ENCODE data around the gene PICK1.

PICK1 gene

DNA sequence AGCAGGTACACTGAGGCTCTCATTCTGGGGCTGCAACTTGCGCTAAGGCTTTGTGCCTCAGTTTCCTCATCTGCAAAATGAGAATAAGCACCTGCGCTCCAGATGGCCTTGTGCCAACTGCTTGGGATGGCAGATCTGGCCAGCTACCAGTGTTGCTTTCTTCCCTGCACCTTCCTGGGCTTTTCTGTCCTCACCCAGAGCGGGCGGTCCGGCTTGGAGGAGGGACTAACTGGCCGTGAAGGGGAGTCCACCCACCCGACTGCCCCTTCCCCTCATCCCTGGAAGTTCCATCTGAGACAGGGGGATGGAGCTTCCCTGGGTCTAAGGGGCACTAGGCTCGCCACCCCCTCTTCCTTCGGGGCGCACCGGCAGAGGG lies 23.3 kb downstream of the PICK1 start:
- DNase-seq (ENCODE audit: insufficient read length), result no peak
- TF ChIP-seq POLR2A (IDR thresholded peaks at IDR 0.05; ENCODE audit: low read depth, low read length), result no peak
- no peak for TF ChIP-seq TAF1 (IDR thresholded peaks at IDR 0.05; ENCODE audit: borderline replicate concordance, low read depth, low read length)
- TF ChIP-seq POLR2AphosphoS5 (IDR thresholded peaks at IDR 0.05; ENCODE audit: low read depth, low read length), result no peak
- no peak for FAIRE-seq

DNA sequence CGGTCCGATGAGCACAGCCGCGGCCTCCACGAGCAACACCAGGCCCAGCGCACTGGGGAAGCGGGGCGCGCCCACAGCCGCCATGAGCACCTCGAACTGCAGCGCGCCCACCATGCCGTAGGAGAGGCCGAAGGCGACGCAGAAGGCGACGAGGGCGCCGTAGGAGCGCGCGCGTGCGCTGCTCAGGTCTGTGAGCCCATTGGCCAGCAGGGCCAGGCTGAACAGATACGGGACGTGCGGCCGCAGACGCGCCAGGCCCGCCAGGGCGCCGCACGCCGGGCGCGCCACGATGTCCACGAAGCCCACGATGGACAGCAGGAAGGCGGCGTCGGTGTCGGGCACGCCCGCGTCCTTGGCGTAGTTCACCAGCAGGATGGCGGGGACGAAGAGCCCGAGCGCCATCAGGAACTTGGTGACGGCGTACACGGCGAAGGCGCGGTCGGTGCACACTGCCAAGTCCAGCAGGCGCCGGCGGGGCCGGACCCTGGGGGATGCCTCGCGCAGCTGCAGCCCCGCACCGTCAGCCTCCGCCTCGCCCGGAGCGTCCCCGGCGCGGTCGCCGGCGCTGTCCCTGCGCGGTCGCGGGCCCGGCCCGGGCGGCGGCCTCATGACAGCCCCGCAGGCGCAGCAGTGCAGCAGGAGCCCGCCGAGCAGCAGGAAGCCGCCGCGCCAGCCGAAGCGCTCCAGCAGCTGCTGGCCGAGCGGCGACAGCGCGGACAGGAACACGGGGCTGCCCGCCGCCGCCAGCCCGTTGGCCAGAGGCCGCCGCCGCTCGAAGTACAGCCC lies 23.8 kb downstream of the PICK1 start:
- no peak for FAIRE-seq
- no peak for TF ChIP-seq POLR2AphosphoS5 (IDR thresholded peaks at IDR 0.05; ENCODE audit: low read depth, low read length)
- TF ChIP-seq TAF1 (IDR thresholded peaks at IDR 0.05; ENCODE audit: borderline replicate concordance, low read depth, low read length), result no peak
- TF ChIP-seq POLR2A (IDR thresholded peaks at IDR 0.05; ENCODE audit: low read depth, low read length), result no peak
- no peak for DNase-seq (ENCODE audit: insufficient read length)

DNA sequence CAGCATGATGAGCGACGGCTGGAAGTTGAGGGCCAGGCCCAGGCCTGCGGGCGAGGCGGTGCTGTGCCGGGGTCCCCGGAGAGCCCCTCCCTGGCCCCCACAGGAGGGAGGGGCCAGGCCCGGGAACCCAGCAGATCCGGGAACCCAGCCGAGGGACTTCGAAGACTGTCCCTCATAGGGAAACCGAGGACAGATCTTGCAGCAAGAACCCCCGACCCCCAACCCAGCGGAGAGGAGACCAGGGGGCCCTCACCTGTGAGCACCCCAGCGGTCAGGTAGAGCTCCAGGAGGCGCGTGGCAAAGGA lies 24.4 kb downstream of the PICK1 start:
- no peak for TF ChIP-seq TAF1 (IDR thresholded peaks at IDR 0.05; ENCODE audit: borderline replicate concordance, low read depth, low read length)
- no peak for TF ChIP-seq POLR2AphosphoS5 (IDR thresholded peaks at IDR 0.05; ENCODE audit: low read depth, low read length)
- TF ChIP-seq POLR2A (IDR thresholded peaks at IDR 0.05; ENCODE audit: low read depth, low read length), result no peak
- DNase-seq (ENCODE audit: insufficient read length) (no peak), FAIRE-seq (no peak)

DNA sequence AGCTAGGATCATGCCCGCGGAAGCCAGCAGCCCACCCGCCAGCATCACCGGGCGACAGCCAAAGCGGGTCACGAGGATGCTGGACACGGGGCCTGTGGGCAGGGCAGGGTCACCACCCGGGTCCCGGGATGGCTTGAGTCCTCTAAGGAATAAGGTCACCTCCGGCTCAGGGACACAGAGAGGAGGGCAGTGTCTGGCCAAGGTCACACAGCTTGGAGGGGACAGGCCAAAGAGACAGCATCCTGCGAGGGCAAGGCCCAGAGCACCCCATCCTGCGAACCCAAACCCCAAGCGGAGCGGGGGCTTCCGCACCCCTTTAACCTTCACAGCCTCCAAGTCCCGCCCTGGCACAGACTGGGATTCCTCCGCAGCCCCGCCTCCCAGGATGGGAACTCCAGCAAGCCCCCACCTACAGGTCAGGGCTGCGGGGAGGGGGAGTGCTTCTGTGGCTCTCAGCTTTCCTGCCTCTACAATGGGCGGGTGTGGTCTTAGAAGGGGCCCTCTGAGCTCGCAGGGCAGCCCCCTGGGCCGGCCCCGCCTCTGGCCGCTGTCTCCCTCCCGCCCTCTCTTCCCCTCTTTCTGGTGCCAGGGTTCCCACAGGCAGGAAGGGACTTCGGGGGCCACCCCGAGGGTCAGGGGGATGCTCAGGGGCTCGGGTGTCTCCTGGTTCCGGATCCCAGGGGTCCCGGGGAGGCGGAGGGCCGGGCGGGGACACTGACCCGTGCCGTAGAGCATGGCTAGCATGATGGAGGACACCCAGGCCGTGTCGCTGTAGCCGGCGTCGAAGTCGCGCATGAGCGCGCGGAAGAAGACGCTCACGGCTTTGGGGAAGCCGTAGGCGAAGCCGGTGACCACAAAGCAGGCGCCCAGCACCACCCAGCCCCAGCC lies 25.0 kb downstream of the PICK1 start:
- FAIRE-seq (peak; percentile 21), DNase-seq (ENCODE audit: insufficient read length) (no peak)
- TF ChIP-seq POLR2A (IDR thresholded peaks at IDR 0.05; ENCODE audit: low read depth, low read length) (no peak), POLR2AphosphoS5 (IDR thresholded peaks at IDR 0.05; ENCODE audit: low read depth, low read length) (no peak), TAF1 (IDR thresholded peaks at IDR 0.05; ENCODE audit: borderline replicate concordance, low read depth, low read length) (no peak)

DNA sequence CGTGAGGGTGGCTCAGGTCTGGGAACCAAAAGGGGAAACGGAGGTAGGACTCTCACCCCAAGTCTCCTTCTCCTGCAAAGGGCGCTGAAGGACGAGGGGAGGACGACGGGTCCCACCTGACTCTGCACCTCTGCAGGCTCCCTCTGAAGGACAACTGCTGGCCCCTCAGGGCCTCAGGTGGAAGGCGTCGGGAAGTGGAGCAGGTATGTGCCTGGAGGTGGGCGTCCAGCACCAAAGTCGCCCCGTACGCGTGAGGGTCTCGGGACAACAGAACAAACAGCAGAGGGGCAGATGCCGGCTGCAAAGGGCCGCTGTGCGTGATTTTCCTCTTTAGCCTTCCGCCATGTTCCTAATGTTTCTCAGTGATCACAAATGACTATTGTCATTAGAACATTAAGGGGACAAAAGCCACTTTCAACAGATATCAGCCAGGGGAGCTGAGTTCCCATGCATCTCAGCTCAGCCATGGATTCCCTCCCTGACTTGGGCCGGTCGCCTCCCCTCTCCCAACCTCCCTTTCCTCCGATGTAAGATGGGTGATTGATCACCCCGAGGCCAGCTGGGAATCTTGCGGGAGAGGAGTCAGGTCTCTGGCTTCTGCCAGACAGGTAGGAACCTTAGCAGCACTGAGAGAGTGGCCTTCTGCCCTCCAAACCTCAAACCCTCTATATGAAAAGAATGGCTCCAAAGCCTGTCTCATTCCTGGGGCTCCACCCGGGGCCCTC lies 25.9 kb downstream of the PICK1 start:
- DNase-seq (ENCODE audit: insufficient read length) (no peak), FAIRE-seq (no peak)
- TF ChIP-seq POLR2AphosphoS5 (IDR thresholded peaks at IDR 0.05; ENCODE audit: low read depth, low read length) (no peak), TAF1 (IDR thresholded peaks at IDR 0.05; ENCODE audit: borderline replicate concordance, low read depth, low read length) (no peak), POLR2A (IDR thresholded peaks at IDR 0.05; ENCODE audit: low read depth, low read length) (no peak)

DNA sequence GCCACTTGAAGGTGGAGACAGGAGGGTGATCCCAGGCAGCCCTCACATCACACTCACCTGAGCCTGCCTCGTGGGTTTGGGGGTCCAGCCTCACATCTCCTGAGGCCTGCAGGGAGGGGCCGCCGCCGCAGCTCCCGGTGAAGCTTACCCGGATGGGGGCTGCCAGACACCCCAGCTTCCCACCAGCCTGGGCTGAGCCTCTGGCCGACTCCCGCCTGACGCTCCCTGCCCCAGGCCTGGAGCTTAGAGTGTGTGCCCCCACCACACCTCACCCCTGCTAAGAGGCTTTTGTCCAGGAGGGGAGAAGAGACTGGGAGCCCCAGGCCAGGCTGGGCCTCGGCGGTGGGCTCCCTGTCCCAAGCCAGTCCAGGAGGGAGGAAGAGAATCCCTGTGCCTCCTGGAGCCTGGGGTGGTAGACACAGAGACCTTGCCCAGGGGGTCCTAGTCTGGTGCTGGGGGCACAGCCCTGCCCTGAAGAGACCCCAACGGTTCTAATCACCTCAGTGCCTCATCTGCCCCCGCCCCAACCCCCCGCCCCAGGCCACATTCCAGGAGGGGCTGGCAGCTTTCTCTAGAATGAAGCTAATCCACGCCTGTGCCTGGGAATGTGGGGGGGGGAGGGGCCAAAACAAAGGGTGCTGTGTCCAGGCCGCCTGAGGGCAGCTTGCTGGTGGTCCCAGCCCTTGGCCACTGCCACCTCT lies 26.9 kb downstream of the PICK1 start, which contains the start of gene SLC16A8:
Gene SLC16A8, minus strand, starts transcription at position 254 of the 701 bp plus-strand sequence. CDS start 1,311 bp downstream, outside the sequence.
- DNase-seq (ENCODE audit: insufficient read length), result no peak
- TF ChIP-seq POLR2A (IDR thresholded peaks at IDR 0.05; ENCODE audit: low read depth, low read length) (no peak), TAF1 (IDR thresholded peaks at IDR 0.05; ENCODE audit: borderline replicate concordance, low read depth, low read length) (no peak), POLR2AphosphoS5 (IDR thresholded peaks at IDR 0.05; ENCODE audit: low read depth, low read length) (no peak)
- no peak for FAIRE-seq

DNA sequence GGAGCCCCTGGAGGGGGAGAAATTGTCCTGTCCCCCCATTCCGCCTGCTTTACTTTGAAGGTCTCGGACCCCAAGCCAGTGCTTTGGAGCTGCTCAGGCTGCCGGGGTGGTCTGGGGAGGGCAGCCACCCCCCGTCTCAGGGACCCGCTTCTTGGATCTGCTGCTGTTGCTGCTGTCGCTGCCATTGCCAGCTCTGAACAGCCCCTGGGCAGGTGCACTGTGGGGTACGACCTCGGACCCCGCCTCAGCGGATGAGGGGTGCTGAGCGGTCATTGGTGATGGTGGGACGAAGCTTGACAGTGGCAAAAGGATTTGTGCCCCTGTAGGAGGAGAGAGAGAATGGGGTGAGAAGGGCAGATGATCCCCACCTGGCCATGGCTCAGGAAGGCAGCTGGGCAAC lies 27.9 kb downstream of the PICK1 start:
- no peak for DNase-seq (ENCODE audit: insufficient read length)
- FAIRE-seq, result no peak
- no peak for TF ChIP-seq POLR2A (IDR thresholded peaks at IDR 0.05; ENCODE audit: low read depth, low read length)
- no peak for TF ChIP-seq TAF1 (IDR thresholded peaks at IDR 0.05; ENCODE audit: borderline replicate concordance, low read depth, low read length)
- TF ChIP-seq POLR2AphosphoS5 (IDR thresholded peaks at IDR 0.05; ENCODE audit: low read depth, low read length), result no peak

DNA sequence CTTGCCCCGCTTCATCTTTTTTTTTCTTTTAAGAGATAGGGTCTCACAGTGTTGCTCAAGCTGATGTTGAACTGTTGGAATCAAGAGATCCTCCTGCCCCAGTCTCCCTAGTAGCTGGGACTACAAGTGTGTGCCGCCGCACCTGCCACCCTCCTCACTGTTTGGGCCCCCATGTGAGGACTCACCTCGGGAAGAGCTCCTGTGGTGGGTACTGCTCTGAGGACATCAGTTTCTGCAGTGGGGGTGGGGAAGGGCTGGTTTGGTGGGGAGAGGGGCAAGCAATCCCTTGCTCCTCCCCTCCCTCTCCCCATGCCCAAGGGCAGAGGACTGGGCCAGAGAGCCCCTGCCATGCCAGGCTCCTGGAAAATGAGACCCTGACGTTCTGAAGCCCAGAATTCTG lies 28.3 kb downstream of the PICK1 start:
- DNase-seq (ENCODE audit: insufficient read length) (no peak), FAIRE-seq (no peak)
- TF ChIP-seq POLR2AphosphoS5 (IDR thresholded peaks at IDR 0.05; ENCODE audit: low read depth, low read length) (no peak), TAF1 (IDR thresholded peaks at IDR 0.05; ENCODE audit: borderline replicate concordance, low read depth, low read length) (no peak), POLR2A (IDR thresholded peaks at IDR 0.05; ENCODE audit: low read depth, low read length) (no peak)

DNA sequence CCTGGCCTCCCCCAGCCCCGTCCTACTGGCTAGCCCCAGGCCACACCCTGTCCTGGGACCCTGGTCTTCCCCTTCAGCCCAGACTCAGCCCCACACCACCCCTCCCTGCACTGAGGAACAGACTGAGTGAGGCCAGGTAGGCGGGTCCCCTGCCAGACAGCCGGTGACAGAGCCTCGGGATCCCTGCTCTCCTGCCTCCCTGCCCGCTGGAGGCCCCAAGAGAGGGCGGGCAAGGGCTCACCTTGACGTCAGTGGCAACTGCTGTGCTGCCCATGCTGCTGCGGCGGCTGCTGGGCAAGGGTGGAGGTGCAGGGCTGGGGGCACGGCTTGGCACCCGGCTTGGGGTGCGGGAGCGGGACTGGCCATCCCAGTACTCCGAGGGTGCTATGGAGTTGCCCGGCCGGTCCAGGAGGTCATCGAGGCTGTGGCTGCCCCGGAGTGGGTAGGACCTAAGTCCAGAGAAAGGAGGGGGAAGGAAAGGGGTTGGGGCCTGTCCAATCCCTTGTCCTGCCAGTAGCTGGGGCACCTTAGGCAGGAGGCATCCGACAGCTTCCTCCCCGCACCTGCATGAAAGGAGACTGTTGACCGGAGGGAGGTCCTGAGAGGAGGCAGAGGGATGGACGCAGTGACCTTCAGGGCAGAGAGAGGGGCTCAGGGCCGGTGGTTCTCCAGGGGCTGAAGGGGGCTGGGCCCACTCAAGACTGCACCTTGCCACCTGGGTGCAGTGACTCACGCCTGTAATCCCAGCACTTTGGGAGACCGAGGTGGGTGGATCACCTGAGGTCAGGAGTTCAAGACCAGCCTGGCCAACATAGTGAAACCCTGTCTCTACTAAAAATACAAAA lies 29.0 kb downstream of the PICK1 start:
- TF ChIP-seq POLR2AphosphoS5 (IDR thresholded peaks at IDR 0.05; ENCODE audit: low read depth, low read length) (no peak), TAF1 (IDR thresholded peaks at IDR 0.05; ENCODE audit: borderline replicate concordance, low read depth, low read length) (no peak), POLR2A (IDR thresholded peaks at IDR 0.05; ENCODE audit: low read depth, low read length) (no peak)
- DNase-seq (ENCODE audit: insufficient read length), result no peak
- no peak for FAIRE-seq

DNA sequence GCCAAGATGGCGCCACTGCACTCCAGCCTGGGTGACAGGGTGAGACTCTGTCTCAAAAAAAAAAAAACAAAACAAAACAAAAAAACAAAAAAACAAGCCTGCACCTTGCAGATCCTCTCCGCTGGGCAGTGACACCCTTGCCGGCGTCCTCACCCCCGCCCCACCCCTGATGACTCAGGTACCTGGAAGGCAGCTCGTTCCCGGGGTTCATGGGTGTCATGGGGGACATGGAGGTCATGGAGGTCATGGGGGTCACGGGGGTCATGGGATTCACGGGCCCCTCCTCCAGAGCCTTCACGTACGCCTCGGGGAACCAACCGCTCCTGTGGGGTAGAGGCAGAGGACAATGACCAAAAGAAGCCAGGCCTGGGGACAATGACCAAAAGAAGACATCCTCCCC lies 29.7 kb downstream of the PICK1 start:
- DNase-seq (ENCODE audit: insufficient read length) (no peak), FAIRE-seq (no peak)
- no peak for TF ChIP-seq POLR2AphosphoS5 (IDR thresholded peaks at IDR 0.05; ENCODE audit: low read depth, low read length)
- no peak for TF ChIP-seq POLR2A (IDR thresholded peaks at IDR 0.05; ENCODE audit: low read depth, low read length)
- no peak for TF ChIP-seq TAF1 (IDR thresholded peaks at IDR 0.05; ENCODE audit: borderline replicate concordance, low read depth, low read length)

Data from GM12892 (cell line).